Astrocyte (in vitro differentiated cells and primary cell): ENCODE data around the gene CMSS1. TPM values are rescaled to one million over a fixed set of nuclear protein-coding genes. Genes with fewer than 3 reads are reported as not detected.

ENCODE experiments used
- DNase-seq: peaks from one replicate; pipeline ENCODE4 v3.0.0-alpha.2; 2010; ENCODE audit warnings: low read depth
- FAIRE-seq: peaks from 2 replicates; lab custom pipeline; 2011; peaks lifted over from hg19 to GRCh38; lab: Jason Lieb, UNC
- H2AFZ ChIP-seq: 2 replicates; pipeline ENCODE4 v1.6.0; 2012; ENCODE audit warnings: low read depth, low read length, inconsistent platforms
- H3K27ac ChIP-seq: 2 replicates; pipeline ENCODE4 v1.5.1; 2011; ENCODE audit warnings: low read depth, low read length, inconsistent platforms
- H3K27me3 ChIP-seq: 2 replicates; pipeline ENCODE4 v1.6.0; 2011; ENCODE audit warnings: low read length, inconsistent platforms; ENCODE audit not compliant: insufficient read depth
- H3K36me3 ChIP-seq: 2 replicates; pipeline ENCODE4 v1.5.1; 2011; ENCODE audit warnings: low read length, inconsistent platforms; ENCODE audit not compliant: insufficient read depth
- H3K4me1 ChIP-seq: 2 replicates; pipeline ENCODE4 v1.5.1; 2011; ENCODE audit warnings: low read length, inconsistent platforms; ENCODE audit not compliant: insufficient read depth
- H3K4me2 ChIP-seq: 2 replicates; pipeline ENCODE4 v1.6.0; 2012; ENCODE audit warnings: low read length, inconsistent platforms
- H3K4me3 ChIP-seq: 2 replicates; pipeline ENCODE4 v1.5.1; 2011; ENCODE audit warnings: low read depth, mild to moderate bottlenecking, low read length, inconsistent platforms; ENCODE audit not compliant: insufficient read depth
- H3K79me2 ChIP-seq: 2 replicates; pipeline ENCODE4 v1.6.0; 2012; ENCODE audit warnings: mild to moderate bottlenecking, low read length, inconsistent platforms; ENCODE audit not compliant: insufficient read depth
- H3K9ac ChIP-seq: 2 replicates; pipeline ENCODE4 v1.6.0; 2012; ENCODE audit warnings: mild to moderate bottlenecking, low read length, inconsistent platforms
- H3K9me3 ChIP-seq: 2 replicates; pipeline ENCODE4 v1.5.1; 2012; ENCODE audit warnings: low read depth, mild to moderate bottlenecking, low read length, inconsistent platforms; ENCODE audit not compliant: insufficient read depth
- H4K20me1 ChIP-seq: 2 replicates; pipeline ENCODE4 v1.6.0; 2012; ENCODE audit warnings: low read length, inconsistent platforms; ENCODE audit not compliant: insufficient read depth
- H3K27ac Mint-ChIP-seq: one replicate; pipeline ENCODE4 v1.8.0; 2021; ENCODE audit warnings: mild to moderate bottlenecking, mixed read lengths; ENCODE audit not compliant: unreplicated experiment
- H3K27me3 Mint-ChIP-seq: one replicate; pipeline ENCODE4 v1.8.0; 2021; ENCODE audit warnings: low read depth, mixed read lengths; ENCODE audit not compliant: unreplicated experiment
- H3K36me3 Mint-ChIP-seq: one replicate; pipeline ENCODE4 v1.8.0; 2021; ENCODE audit warnings: low read depth, mixed read lengths; ENCODE audit not compliant: unreplicated experiment
- H3K4me1 Mint-ChIP-seq: one replicate; pipeline ENCODE4 v1.8.0; 2021; ENCODE audit warnings: low read depth, mixed read lengths; ENCODE audit not compliant: unreplicated experiment
- H3K4me3 Mint-ChIP-seq: one replicate; pipeline ENCODE4 v1.8.0; 2021; ENCODE audit warnings: mild to moderate bottlenecking, moderate library complexity, mixed read lengths; ENCODE audit not compliant: unreplicated experiment
- H3K9me3 Mint-ChIP-seq: one replicate; pipeline ENCODE4 v1.8.0; 2021; ENCODE audit warnings: mild to moderate bottlenecking, mixed read lengths; ENCODE audit not compliant: unreplicated experiment
- CTCF ChIP-seq: IDR thresholded peaks from 2 replicates; pipeline ENCODE4 v1.5.1; 2011; ENCODE audit warnings: low read depth, mild to moderate bottlenecking, inconsistent platforms, low read length, moderate library complexity; ENCODE audit not compliant: insufficient read depth
- EZH2 ChIP-seq: IDR thresholded peaks from 2 replicates; pipeline ENCODE4 v1.6.1; 2012; ENCODE audit warnings: mild to moderate bottlenecking, low read length, inconsistent platforms; ENCODE audit not compliant: insufficient read depth
- total RNA-seq: library from RNA; stranded (reverse); gene quantifications from 2 replicates; pipeline ENCODE4 v1.2.1, GENCODE V29; 2021

CMSS1 gene
- total RNA-seq, 1 donor from 2014 or later, result 12.5 TPM

- Mint-ChIP-seq H3K9me3 (no peaks in the 10 kb centered on the region), H3K4me1 (no peaks in the 10 kb centered on the region), H3K36me3 (peaks cover 2% of the 10 kb centered on the region), H3K27ac (no peak overlapping the region), H3K27me3 (no peaks in the 10 kb centered on the region), H3K4me3 (no peak overlapping the region)
- no peak overlapping the region for H3K4me3 ChIP-seq
- H3K4me1 ChIP-seq, result no peaks in the 10 kb centered on the region
- no peak for DNase-seq
- H2AFZ ChIP-seq, result no peak overlapping the region
- H3K9me3 ChIP-seq, result no peaks in the 10 kb centered on the region
- no peaks in the 10 kb centered on the region for H3K36me3 ChIP-seq
- no peak overlapping the region for H3K27ac ChIP-seq
- TF ChIP-seq EZH2 (no peak), CTCF (no peak)
- no peaks in the 10 kb centered on the region for H3K79me2 ChIP-seq
- no peaks in the 10 kb centered on the region for H3K27me3 ChIP-seq
- H3K9ac ChIP-seq, result no peak overlapping the region
- no peak overlapping the region for H3K4me2 ChIP-seq
- H4K20me1 ChIP-seq, result no peaks in the 10 kb centered on the region
- no peak for FAIRE-seq
Measured at GRCh38 chr3:100198579-100199269, 381.1 kb downstream of the CMSS1 start.

- no peaks in the 10 kb centered on the region for H3K36me3 ChIP-seq
- H3K4me3 ChIP-seq, result no peak overlapping the region
- no peaks in the 10 kb centered on the region for H4K20me1 ChIP-seq
- H3K27me3 ChIP-seq, result no peaks in the 10 kb centered on the region
- H3K79me2 ChIP-seq, result no peaks in the 10 kb centered on the region
- DNase-seq (no peak), FAIRE-seq (no peak)
- Mint-ChIP-seq H3K9me3 (no peaks in the 10 kb centered on the region), H3K4me1 (peaks cover 9% of the 10 kb centered on the region), H3K27me3 (no peaks in the 10 kb centered on the region), H3K36me3 (peaks cover 2% of the 10 kb centered on the region), H3K4me3 (no peak overlapping the region), H3K27ac (no peak overlapping the region)
- H3K9ac ChIP-seq, result no peak overlapping the region
- no peaks in the 10 kb centered on the region for H3K9me3 ChIP-seq
- H3K4me1 ChIP-seq, result peaks cover 1% of the 10 kb centered on the region
- H3K4me2 ChIP-seq, result no peak overlapping the region
- H2AFZ ChIP-seq, result no peak overlapping the region
- H3K27ac ChIP-seq, result no peak overlapping the region
- no peak for TF ChIP-seq EZH2
- TF ChIP-seq CTCF, result no peak
Measured at GRCh38 chr3:100205171-100205570, 387.5 kb downstream of the CMSS1 start.

GRCh38 chr3:100206687-100207086 lies 389.0 kb downstream of the CMSS1 start:
- no peak overlapping the region for H3K4me3 ChIP-seq
- TF ChIP-seq EZH2 (no peak), CTCF (no peak)
- H3K4me1 ChIP-seq, result peaks cover 6% of the 10 kb centered on the region
- no peak overlapping the region for H3K4me2 ChIP-seq
- no peak overlapping the region for H3K27ac ChIP-seq
- H2AFZ ChIP-seq, result no peak overlapping the region
- no peaks in the 10 kb centered on the region for H3K79me2 ChIP-seq
- Mint-ChIP-seq H3K27me3 (no peaks in the 10 kb centered on the region), H3K9me3 (peaks cover under 1% of the 10 kb centered on the region), H3K27ac (no peak overlapping the region), H3K36me3 (peaks cover 2% of the 10 kb centered on the region), H3K4me3 (no peak overlapping the region), H3K4me1 (peaks cover 16% of the 10 kb centered on the region)
- FAIRE-seq (no peak), DNase-seq (no peak)
- no peaks in the 10 kb centered on the region for H3K9me3 ChIP-seq
- H3K27me3 ChIP-seq, result no peaks in the 10 kb centered on the region
- no peaks in the 10 kb centered on the region for H3K36me3 ChIP-seq
- H3K9ac ChIP-seq, result no peak overlapping the region
- no peaks in the 10 kb centered on the region for H4K20me1 ChIP-seq
